ENCODE measurements around the gene RFX2. TPM values are rescaled to one million over a fixed set of nuclear protein-coding genes. Genes with fewer than 3 reads are reported as not detected.

Gene RFX2
- 5.4 to 8.3 TPM (median 6.9 TPM) in 5 replicates for total RNA-seq (2022; extraction: Qiagen RNA extraction; ENCODE audit: low read depth)

DNA sequence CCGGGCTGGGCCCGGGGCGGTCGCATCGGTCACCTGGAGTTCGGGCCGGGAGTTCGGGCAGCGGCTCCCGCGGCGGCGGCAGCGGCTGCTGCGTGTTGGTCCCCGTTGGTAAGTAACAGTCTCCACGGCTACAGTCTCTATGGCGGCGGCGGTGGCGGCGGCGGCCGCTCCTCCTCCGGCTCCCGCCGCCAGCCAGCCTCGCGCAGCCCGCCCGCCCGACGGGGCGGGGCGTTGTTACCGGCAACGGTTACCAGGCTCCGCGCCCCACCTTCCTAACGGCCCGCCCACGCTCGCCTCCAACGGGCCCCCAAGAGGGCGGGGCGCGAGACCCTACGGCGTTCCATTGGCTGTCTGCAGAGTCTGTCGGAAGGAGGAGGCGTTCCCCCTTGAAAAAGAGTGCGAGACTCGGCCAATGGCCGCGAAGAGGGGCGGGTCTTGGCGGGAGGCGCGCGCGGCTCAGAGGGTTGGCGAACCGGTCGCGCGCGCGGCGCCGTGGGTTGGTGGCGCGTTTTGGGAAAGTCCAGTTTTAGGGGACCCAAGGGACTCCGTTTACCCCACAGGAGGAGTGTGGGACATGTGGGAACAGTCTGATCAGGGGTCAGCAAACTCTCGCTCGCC is at the start of gene RFX2:
Gene RFX2 (minus strand): TSS at position 141 of the 618 bp plus-strand sequence. CDS start 63,004 bp downstream, outside the sequence.

DNA sequence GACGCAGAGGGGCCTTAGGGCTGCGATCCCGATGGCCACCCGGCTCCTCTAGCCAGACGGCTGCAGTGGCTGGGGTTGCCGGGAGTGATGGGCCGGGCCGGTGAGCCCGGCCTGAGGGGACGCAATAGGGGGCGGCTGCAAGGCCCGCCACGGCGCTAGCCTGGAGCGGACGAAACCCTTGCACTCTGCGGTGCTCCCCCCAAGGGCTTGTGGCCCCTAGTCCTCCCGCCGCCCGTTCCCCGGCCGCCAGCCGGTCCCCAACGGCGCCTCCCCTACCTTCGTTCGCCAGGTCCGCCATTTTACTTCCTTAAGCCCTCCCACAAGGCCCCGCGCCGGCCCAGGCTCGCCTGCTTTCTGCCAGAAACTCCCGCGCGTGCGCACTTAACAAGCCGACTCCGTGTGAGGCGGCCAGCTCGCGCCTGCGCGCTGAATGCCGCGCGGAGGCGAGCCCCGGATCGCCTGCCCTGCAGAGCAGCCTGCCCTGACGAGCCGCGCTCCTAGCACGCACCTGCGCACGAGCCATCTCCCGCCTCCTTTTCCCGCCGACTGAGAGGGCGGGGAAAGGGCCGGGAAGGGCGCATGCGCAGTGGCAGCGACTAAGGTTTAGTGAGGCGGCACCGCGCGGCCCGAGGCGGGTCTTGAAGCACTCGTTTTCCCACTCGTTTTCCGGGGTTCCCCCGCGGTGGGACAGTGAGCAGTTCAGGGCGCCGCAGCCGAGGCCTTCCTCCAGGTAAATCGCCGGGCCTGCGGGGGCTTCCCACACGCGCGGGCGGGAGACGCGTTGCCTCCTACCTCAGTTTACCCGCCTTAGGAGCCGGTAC is 132.3 kb downstream of the RFX2 start, which contains the start of gene RANBP3:
Gene RANBP3 (minus strand): TSS at position 356 of the 821 bp plus-strand sequence. CDS start 58 bp downstream, at position 298.

Other genes with a start within 250 kb of the RFX2 start
- gene FUT5, start 240.0 kb downstream of the RFX2 start, total RNA-seq (2022; extraction: Qiagen RNA extraction; ENCODE audit: low read depth), result not detected in 5 replicates
- gene NDUFA11, start 206.7 kb downstream of the RFX2 start, total RNA-seq (2022; extraction: Qiagen RNA extraction; ENCODE audit: low read depth), result 196 to 305 TPM (median 288 TPM) in 5 replicates
- gene VMAC, start 205.6 kb downstream of the RFX2 start, total RNA-seq (2022; extraction: Qiagen RNA extraction; ENCODE audit: low read depth), result 0.36 to 0.64 TPM (median 0.48 TPM) in 5 replicates
- gene CAPS, start 196.2 kb downstream of the RFX2 start, total RNA-seq (2022; extraction: Qiagen RNA extraction; ENCODE audit: low read depth), result 0.91 to 1.5 TPM (median 1.1 TPM) in 5 replicates
- gene RANBP3, start 132.4 kb downstream of the RFX2 start, total RNA-seq (2022; extraction: Qiagen RNA extraction; ENCODE audit: low read depth), result 43.7 to 50.9 TPM (median 45.8 TPM) in 5 replicates
- not detected in 5 replicates for gene ACSBG2, start 25.2 kb upstream of the RFX2 start, total RNA-seq (2022; extraction: Qiagen RNA extraction; ENCODE audit: low read depth)
- gene MLLT1, start 169.5 kb upstream of the RFX2 start, total RNA-seq (2022; extraction: Qiagen RNA extraction; ENCODE audit: low read depth), result 17.5 to 22.7 TPM (median 21.5 TPM) in 5 replicates
- gene ACER1, start 223.1 kb upstream of the RFX2 start, total RNA-seq (2022; extraction: Qiagen RNA extraction; ENCODE audit: low read depth), result not detected in 5 replicates

Measured in A549 treated with CpdA at 1 μM for 4 hours (cell line).